GM21423 (cell line): ENCODE results near the gene RRP1.

Experiments used
- ATAC-seq: cut with Tn5 transposase; IDR thresholded peaks from one replicate; pipeline ENCODE4 v1.9.1; 2021; ENCODE audit warnings: mild to moderate bottlenecking, moderate library complexity; ENCODE audit not compliant: unreplicated experiment

The RRP1 gene

GRCh38 chr21:43775190-43775589 is 14.2 kb upstream of the RRP1 start:
- ATAC-seq: no peak

GRCh38 chr21:43775795-43776430 is 13.5 kb upstream of the RRP1 start, which contains the start of gene CSTB:
Gene CSTB (minus strand): TSS chr21:43776308. CDS start chr21:43776269, 39 bp downstream.
- ATAC-seq: peak; percentile 66

GRCh38 chr21:43777953-43778352 is 11.4 kb upstream of the RRP1 start:
- no peak for ATAC-seq

GRCh38 chr21:43778469-43779335 is 10.7 kb upstream of the RRP1 start:
- no peak for ATAC-seq

- ATAC-seq: no peak
Observed at GRCh38 chr21:43779660-43780059, 9.7 kb upstream of the RRP1 start.

GRCh38 chr21:43781846-43782245 is 7.5 kb upstream of the RRP1 start:
- ATAC-seq: no peak

- ATAC-seq: no peak
Observed at GRCh38 chr21:43782431-43783097, 6.8 kb upstream of the RRP1 start.

- no peak for ATAC-seq
Observed at GRCh38 chr21:43783098-43783700, 6.2 kb upstream of the RRP1 start.

- ATAC-seq: no peak
Observed at GRCh38 chr21:43785134-43785533, 4.2 kb upstream of the RRP1 start.

GRCh38 chr21:43786300-43786806 is 3.0 kb upstream of the RRP1 start:
- no peak for ATAC-seq

GRCh38 chr21:43786807-43787440 is 2.5 kb upstream of the RRP1 start:
- no peak for ATAC-seq

GRCh38 chr21:43790010-43790524 is 690 bp downstream of the RRP1 start:
- ATAC-seq: no peak

- ATAC-seq: no peak
Observed at GRCh38 chr21:43792406-43792805, 3.0 kb downstream of the RRP1 start.

- no peak for ATAC-seq
Observed at GRCh38 chr21:43793243-43793642, 3.9 kb downstream of the RRP1 start.

- no peak for ATAC-seq
Observed at GRCh38 chr21:43794311-43794710, 4.9 kb downstream of the RRP1 start.

- no peak for ATAC-seq
Observed at GRCh38 chr21:43794857-43795256, 5.5 kb downstream of the RRP1 start.

- no peak for ATAC-seq
Observed at GRCh38 chr21:43797415-43797814, 8.0 kb downstream of the RRP1 start.

GRCh38 chr21:43797925-43798715 is 8.7 kb downstream of the RRP1 start:
- no peak for ATAC-seq

- ATAC-seq: no peak
Observed at GRCh38 chr21:43799301-43799840, 10.0 kb downstream of the RRP1 start.
